Liver (tissue), 3 donors: ENCODE results near the gene MUSK.

Experiments used
- ATF3 ChIP-seq: IDR thresholded peaks from 2 replicates; pipeline ENCODE4 v1.6.1; 2016; ENCODE audit warnings: antibody characterized with exemption
- CTCF ChIP-seq: fragments of 150-350 bp; IDR thresholded peaks from 2 replicates; pipeline ENCODE4 v1.5.1; 2017; ENCODE audit warnings: improper control_type of control experiment, low read depth, low read length; ENCODE audit not compliant: missing input control
- FOXA1 ChIP-seq: IDR thresholded peaks from 2 replicates; pipeline ENCODE4 v1.6.1; 2016; ENCODE audit warnings: antibody characterized with exemption
- GABPA ChIP-seq, 2 donors: IDR thresholded peaks in 1 of 2; conservative IDR thresholded peaks in 1 of 2; 2 replicates each; pipeline ENCODE4 v1.6.1; 2016; ENCODE audit warnings: antibody characterized with exemption in 2 of 2, mild to moderate bottlenecking in 1 of 2, moderate library complexity in 1 of 2
- JUND ChIP-seq, 2 donors: IDR thresholded peaks; 2 replicates each; pipeline ENCODE4 v1.6.1; 2016; ENCODE audit warnings: antibody characterized with exemption in 2 of 2
- MAX ChIP-seq: IDR thresholded peaks from 2 replicates; pipeline ENCODE4 v1.6.1; 2016; ENCODE audit warnings: antibody characterized with exemption
- NR2F2 ChIP-seq: IDR thresholded peaks from 2 replicates; pipeline ENCODE4 v1.6.1; 2016; ENCODE audit warnings: antibody characterized with exemption
- RAD21 ChIP-seq, 2 donors: IDR thresholded peaks; 2 replicates each; pipeline ENCODE4 v1.6.1; 2016; ENCODE audit warnings: antibody characterized with exemption in 2 of 2, mild to moderate bottlenecking in 2 of 2
- REST ChIP-seq: IDR thresholded peaks from 2 replicates; pipeline ENCODE4 v1.6.1; 2016; ENCODE audit warnings: antibody characterized with exemption, mild to moderate bottlenecking
- SP1 ChIP-seq: IDR thresholded peaks from 2 replicates; pipeline ENCODE4 v1.6.1; 2018; ENCODE audit warnings: antibody characterized with exemption, mild to moderate bottlenecking
- TAF1 ChIP-seq: conservative IDR thresholded peaks from 2 replicates; pipeline ENCODE4 v1.6.1; 2016; ENCODE audit warnings: antibody characterized with exemption, mild to moderate bottlenecking
- YY1 ChIP-seq: IDR thresholded peaks from 2 replicates; pipeline ENCODE4 v1.6.1; 2016; ENCODE audit warnings: antibody characterized with exemption, mild to moderate bottlenecking
- ZBTB33 ChIP-seq: IDR thresholded peaks from 2 replicates; pipeline ENCODE4 v1.6.1; 2016; ENCODE audit warnings: antibody characterized with exemption
- donor health status: healthy.
- donor health status: healthy.

- TF ChIP-seq REST (no peak), TAF1 (no peak), ZBTB33 (no peak), CTCF (no peak), YY1 (no peak), ATF3 (no peak), NR2F2 (no peak), RAD21 (IDR thresholded peaks at IDR 0.05) (no peak), MAX (no peak), SP1 (no peak), JUND (IDR thresholded peaks at IDR 0.05) (no peak), GABPA (IDR thresholded peaks at IDR 0.05 in 1 of 2, conservative IDR thresholded peaks at IDR 0.05 in 1 of 2) (no peak), FOXA1 (no peak)
Measured at GRCh38 chr9:110648696-110649095, 19.9 kb upstream of the MUSK start.
